Smooth muscle cell (in vitro differentiated cells): ENCODE results near the gene ASTN1. TPM values are rescaled to one million over a fixed set of nuclear protein-coding genes. Genes with fewer than 3 reads are reported as not detected.

ENCODE experiments used
- DNase-seq: peaks from one replicate; lab custom pipeline; 2025; ENCODE audit not compliant: unreplicated experiment; lab: John Stamatoyannopoulos, UW
- H2AFZ ChIP-seq: fragments of 200-600 bp; sonication (generic); 2 replicates; pipeline ENCODE4 v1.6.0; 2016; ENCODE audit warnings: antibody characterized with exemption, low read depth, mild to moderate bottlenecking
- H3F3A ChIP-seq: fragments of 200-600 bp; sonication (generic); 2 replicates; pipeline ENCODE4 v1.6.0; 2017; ENCODE audit warnings: antibody characterized with exemption, low read depth
- H3K27ac ChIP-seq: fragments of 200-600 bp; sonication (generic); 2 replicates; pipeline ENCODE4 v1.5.1; 2016; ENCODE audit warnings: low read depth, mild to moderate bottlenecking
- H3K27me3 ChIP-seq: fragments of 200-600 bp; sonication (generic); 2 replicates; pipeline ENCODE4 v1.6.1; 2016; ENCODE audit warnings: low read depth, mild to moderate bottlenecking
- H3K36me3 ChIP-seq: fragments of 200-600 bp; sonication (generic); 2 replicates; pipeline ENCODE4 v1.5.1; 2016; ENCODE audit warnings: low read depth
- H3K4me1 ChIP-seq: fragments of 200-600 bp; sonication (generic); 2 replicates; pipeline ENCODE4 v1.5.1; 2016; ENCODE audit warnings: low read depth
- H3K4me2 ChIP-seq: fragments of 200-600 bp; sonication (generic); 2 replicates; pipeline ENCODE4 v1.6.0; 2016; ENCODE audit warnings: mild to moderate bottlenecking
- H3K4me3 ChIP-seq: fragments of 200-600 bp; sonication (generic); 2 replicates; pipeline ENCODE4 v1.5.1; 2016; ENCODE audit warnings: mild to moderate bottlenecking
- H3K79me2 ChIP-seq: fragments of 200-600 bp; sonication (generic); 2 replicates; pipeline ENCODE4 v1.6.0; 2016; ENCODE audit warnings: low read depth, mild to moderate bottlenecking
- H3K9ac ChIP-seq: fragments of 200-600 bp; sonication (generic); 2 replicates; pipeline ENCODE4 v1.6.0; 2016; ENCODE audit warnings: low read depth
- H3K9me3 ChIP-seq: fragments of 200-600 bp; sonication (generic); replicated peaks from 2 replicates; pipeline ENCODE4 v1.5.1; 2016; ENCODE audit warnings: low read depth
- H4K20me1 ChIP-seq: fragments of 200-600 bp; sonication (generic); 2 replicates; pipeline ENCODE4 v1.6.0; 2016; ENCODE audit warnings: low read depth
- CTCF ChIP-seq: fragments of 200-600 bp; sonication (generic); IDR thresholded peaks from 2 replicates; pipeline ENCODE4 v1.5.1; 2017; ENCODE audit warnings: borderline replicate concordance, mild to moderate bottlenecking, antibody characterized with exemption; ENCODE audit not compliant: insufficient read depth, poor library complexity, severe bottlenecking
- WGBS: methylation state at CpG from one replicate; pipeline ENCODE4 v1.1.7; 2016; ENCODE audit warnings: low lambda C conversion rate; 5-methylcytosine and 5-hydroxymethylcytosine counted together
- polyA plus RNA-seq: library from polyadenylated mRNA; unstranded; fragments of >200 nt; fragmentation: Nextera tagmentation; extraction: Ambion mirVana; gene quantifications from 2 replicates; pipeline ENCODE4 v1.2.1, GENCODE V29; 2016
- total RNA-seq: library from RNA; depleted of rRNA; stranded (reverse); fragments of >200 nt; gene quantifications from 2 replicates; pipeline ENCODE4 v1.2.3, GENCODE V29; 2014

Gene ASTN1
- total and polyA plus RNA-seq, 2 experiments from 2014 or later, result 0.04 TPM; not detected in 1

- Histone ChIP-seq H2AFZ (no peak overlapping the region), H3K9ac (no peak overlapping the region)
- WGBS, result 64% methylated on average over 4 of the region's 4 CpGs
Observed at GRCh38 chr1:176884286-176884685, 280.2 kb downstream of the ASTN1 start.

GRCh38 chr1:176880955-176881595, 283.4 kb downstream of the ASTN1 start:
- Histone ChIP-seq H4K20me1 (no peaks in the 10 kb centered on the region), H3F3A (no peaks in the 10 kb centered on the region), H2AFZ (no peak overlapping the region), H3K4me1 (peaks cover 7% of the 10 kb centered on the region), H3K27ac (no peak overlapping the region), H3K36me3 (no peaks in the 10 kb centered on the region), H3K27me3 (peaks cover 48% of the 10 kb centered on the region), H3K4me3 (no peak overlapping the region), H3K4me2 (no peak overlapping the region), H3K9me3 (no peaks in the 10 kb centered on the region), H3K79me2 (no peaks in the 10 kb centered on the region), H3K9ac (no peak overlapping the region)
- WGBS, result 6% methylated on average over 9 of the region's 9 CpGs
- TF ChIP-seq CTCF, result peak; percentile 97
- peak; percentile 16 for DNase-seq

More at GRCh38 chr1:176884286-176884685, 280.2 kb downstream of the ASTN1 start:
- no peak overlapping the region for H3K4me3 ChIP-seq
- peaks cover 62% of the 10 kb centered on the region for H3K27me3 ChIP-seq
- H3K79me2 ChIP-seq, result no peaks in the 10 kb centered on the region
- no peaks in the 10 kb centered on the region for H4K20me1 ChIP-seq
- H3K9me3 ChIP-seq, result no peaks in the 10 kb centered on the region
- no peak for TF ChIP-seq CTCF
- H3K36me3 ChIP-seq, result no peaks in the 10 kb centered on the region
- H3K4me1 ChIP-seq, result peaks cover 7% of the 10 kb centered on the region
- H3F3A ChIP-seq, result no peaks in the 10 kb centered on the region
- no peak overlapping the region for H3K27ac ChIP-seq
- no peak for DNase-seq
- H3K4me2 ChIP-seq, result no peak overlapping the region

GRCh38 chr1:176879784-176880620, 284.5 kb downstream of the ASTN1 start:
- Histone ChIP-seq H3K9ac (no peak overlapping the region), H3F3A (no peaks in the 10 kb centered on the region), H2AFZ (no peak overlapping the region), H3K4me3 (no peak overlapping the region), H4K20me1 (no peaks in the 10 kb centered on the region), H3K4me2 (no peak overlapping the region), H3K36me3 (no peaks in the 10 kb centered on the region), H3K4me1 (peaks cover 7% of the 10 kb centered on the region), H3K9me3 (no peaks in the 10 kb centered on the region), H3K27ac (no peak overlapping the region), H3K79me2 (no peaks in the 10 kb centered on the region), H3K27me3 (peaks cover 47% of the 10 kb centered on the region)
- no peak for DNase-seq
- TF ChIP-seq CTCF, result no peak
- WGBS, result 50% methylated on average over 13 of the region's 13 CpGs
